Trophoblast cell (in vitro differentiated cells and primary cell): ENCODE data around the gene LEMD2.

ENCODE experiments used
- DNase-seq, 2 donors: peaks; one replicate each; pipeline ENCODE4 v3.0.0-alpha.2; 2016
- H2AFZ ChIP-seq: 2 replicates; pipeline ENCODE4 v1.6.1; 2013; ENCODE audit warnings: low read length, moderate library complexity, mild to moderate bottlenecking; ENCODE audit not compliant: insufficient read depth, poor library complexity
- H2AK5ac ChIP-seq: 2 replicates; pipeline ENCODE4 v1.6.1; 2013; ENCODE audit warnings: mild to moderate bottlenecking, low read length
- H2BK120ac ChIP-seq: 2 replicates; pipeline ENCODE4 v1.6.1; 2013; ENCODE audit warnings: low read length, mild to moderate bottlenecking, moderate library complexity; ENCODE audit not compliant: insufficient read depth, poor library complexity
- H2BK12ac ChIP-seq: 2 replicates; pipeline ENCODE4 v1.6.1; 2013; ENCODE audit warnings: mild to moderate bottlenecking, low read length, moderate library complexity
- H2BK5ac ChIP-seq: 2 replicates; pipeline ENCODE4 v1.6.1; 2013; ENCODE audit warnings: low read length, low read depth, moderate library complexity, mild to moderate bottlenecking; ENCODE audit not compliant: poor library complexity
- H3K14ac ChIP-seq: 2 replicates; pipeline ENCODE4 v1.6.1; 2013; ENCODE audit warnings: mild to moderate bottlenecking, low read length
- H3K18ac ChIP-seq: 2 replicates; pipeline ENCODE4 v1.6.1; 2013; ENCODE audit warnings: mild to moderate bottlenecking, low read length
- H3K23ac ChIP-seq: 2 replicates; pipeline ENCODE4 v1.6.1; 2013; ENCODE audit warnings: low read length
- H3K27ac ChIP-seq: 2 replicates; pipeline ENCODE4 v1.5.1; 2013; ENCODE audit warnings: low read depth, mild to moderate bottlenecking, inconsistent platforms, low read length, moderate library complexity
- H3K27me3 ChIP-seq: 2 replicates; pipeline ENCODE4 v1.6.1; 2013; ENCODE audit warnings: inconsistent platforms, mild to moderate bottlenecking, low read length, moderate library complexity; ENCODE audit not compliant: insufficient read depth
- H3K36me3 ChIP-seq, 2 experiments: 1 replicate in 1 of 2; 2 replicates in 1 of 2; pipeline ENCODE4 v1.6.1; 2013; ENCODE audit warnings: low read length in 2 of 2, mild to moderate bottlenecking in 2 of 2, moderate library complexity in 1 of 2; ENCODE audit not compliant: insufficient read depth in 2 of 2, control insufficient read depth in 1 of 2
- H3K4ac ChIP-seq: 2 replicates; pipeline ENCODE4 v1.6.1; 2013; ENCODE audit warnings: low read depth, mild to moderate bottlenecking, low read length, moderate library complexity
- H3K4me1 ChIP-seq, 2 experiments: 1 replicate in 1 of 2; 2 replicates in 1 of 2; pipeline ENCODE4 v1.6.1; 2013; ENCODE audit warnings: low read length in 2 of 2, mild to moderate bottlenecking in 2 of 2, moderate library complexity in 1 of 2; ENCODE audit not compliant: insufficient read depth in 2 of 2, control insufficient read depth in 1 of 2
- H3K4me2 ChIP-seq: 2 replicates; pipeline ENCODE4 v1.6.1; 2013; ENCODE audit warnings: inconsistent platforms, mild to moderate bottlenecking, low read length, moderate library complexity
- H3K4me3 ChIP-seq: 2 replicates; pipeline ENCODE4 v1.5.1; 2013; ENCODE audit warnings: mild to moderate bottlenecking, low read depth, low read length, inconsistent platforms
- H3K79me1 ChIP-seq: one replicate; pipeline ENCODE4 v1.6.1; 2013; ENCODE audit warnings: low read length
- H3K79me2 ChIP-seq: 2 replicates; pipeline ENCODE4 v1.6.1; 2013; ENCODE audit warnings: low read length, mild to moderate bottlenecking; ENCODE audit not compliant: control insufficient read depth, insufficient read depth, poor library complexity
- H3K9ac ChIP-seq: 2 replicates; pipeline ENCODE4 v1.6.1; 2013; ENCODE audit warnings: mild to moderate bottlenecking, low read length
- H3K9me3 ChIP-seq: 2 replicates; pipeline ENCODE4 v1.6.1; 2013; ENCODE audit warnings: low read depth, mild to moderate bottlenecking, control low read depth, inconsistent platforms, low read length; ENCODE audit not compliant: insufficient read depth
- H4K12ac ChIP-seq: 2 replicates; pipeline ENCODE4 v1.6.1; 2013; ENCODE audit warnings: low read depth, mild to moderate bottlenecking, low read length, moderate library complexity
- H4K8ac ChIP-seq: 2 replicates; pipeline ENCODE4 v1.6.1; 2013; ENCODE audit warnings: low read depth, mild to moderate bottlenecking, low read length, moderate library complexity
- H4K91ac ChIP-seq: one replicate; pipeline ENCODE4 v1.6.1; 2013; ENCODE audit warnings: low read depth, mild to moderate bottlenecking, low read length, moderate library complexity
- WGBS: extraction: QIAGEN DNeasy Blood & Tissue Kit; methylation state at CpG from one replicate; pipeline ENCODE4 v1.1.7; 2013; ENCODE audit warnings: missing lambda C conversion rate; ENCODE audit not compliant: insufficient read length, insufficient coverage; ENCODE audit errors: extremely low coverage; 5-methylcytosine and 5-hydroxymethylcytosine counted together

Gene LEMD2

GRCh38 chr6:33807606-33808005 is 18.7 kb upstream of the LEMD2 start:
- H3K4me2 ChIP-seq, result no peak overlapping the region
- no peak overlapping the region for H3K4ac ChIP-seq
- DNase-seq, result no peak
- H2AK5ac ChIP-seq, result no peak overlapping the region
- no peak overlapping the region for H4K91ac ChIP-seq
- H3K27me3 ChIP-seq, result no peaks in the 10 kb centered on the region
- H2BK5ac ChIP-seq, result no peak overlapping the region
- H3K36me3 ChIP-seq, result no peaks in the 10 kb centered on the region
- no peak overlapping the region for H3K9ac ChIP-seq
- no CpG with 5 or more reads among the region's 6 CpGs for WGBS
- no peak overlapping the region for H3K4me3 ChIP-seq
- no peaks in the 10 kb centered on the region for H3K79me2 ChIP-seq
- no peak overlapping the region for H4K12ac ChIP-seq
- H3K23ac ChIP-seq, result no peak overlapping the region
- no peaks in the 10 kb centered on the region for H3K9me3 ChIP-seq
- H2BK12ac ChIP-seq, result no peak overlapping the region
- H2AFZ ChIP-seq, result no peak overlapping the region
- H2BK120ac ChIP-seq, result no peak overlapping the region
- H4K8ac ChIP-seq, result no peak overlapping the region
- no peak overlapping the region for H3K14ac ChIP-seq
- no peak overlapping the region for H3K27ac ChIP-seq
- H3K79me1 ChIP-seq, result no peaks in the 10 kb centered on the region
- H3K4me1 ChIP-seq, result no peaks in the 10 kb centered on the region
- H3K18ac ChIP-seq, result no peak overlapping the region

GRCh38 chr6:33806841-33807240 is 17.9 kb upstream of the LEMD2 start:
- H4K91ac ChIP-seq, result no peak overlapping the region
- no peaks in the 10 kb centered on the region for H3K9me3 ChIP-seq
- H3K36me3 ChIP-seq, result no peaks in the 10 kb centered on the region
- no peak for DNase-seq
- no peak overlapping the region for H3K14ac ChIP-seq
- no peak overlapping the region for H3K4me2 ChIP-seq
- H4K8ac ChIP-seq, result no peak overlapping the region
- H2AFZ ChIP-seq, result no peak overlapping the region
- H3K27ac ChIP-seq, result no peak overlapping the region
- no peaks in the 10 kb centered on the region for H3K79me2 ChIP-seq
- no peak overlapping the region for H2AK5ac ChIP-seq
- no peak overlapping the region for H2BK5ac ChIP-seq
- peaks cover 2 to 3% of the 10 kb centered on the region in 2 experiments for H3K4me1 ChIP-seq
- H3K79me1 ChIP-seq, result no peaks in the 10 kb centered on the region
- no peak overlapping the region for H3K18ac ChIP-seq
- no peak overlapping the region for H3K4ac ChIP-seq
- H3K4me3 ChIP-seq, result no peak overlapping the region
- no peak overlapping the region for H3K23ac ChIP-seq
- no peaks in the 10 kb centered on the region for H3K27me3 ChIP-seq
- no peak overlapping the region for H2BK120ac ChIP-seq
- H4K12ac ChIP-seq, result no peak overlapping the region
- no CpG with 5 or more reads among the region's 9 CpGs for WGBS
- no peak overlapping the region for H2BK12ac ChIP-seq
- no peak overlapping the region for H3K9ac ChIP-seq

DNA sequence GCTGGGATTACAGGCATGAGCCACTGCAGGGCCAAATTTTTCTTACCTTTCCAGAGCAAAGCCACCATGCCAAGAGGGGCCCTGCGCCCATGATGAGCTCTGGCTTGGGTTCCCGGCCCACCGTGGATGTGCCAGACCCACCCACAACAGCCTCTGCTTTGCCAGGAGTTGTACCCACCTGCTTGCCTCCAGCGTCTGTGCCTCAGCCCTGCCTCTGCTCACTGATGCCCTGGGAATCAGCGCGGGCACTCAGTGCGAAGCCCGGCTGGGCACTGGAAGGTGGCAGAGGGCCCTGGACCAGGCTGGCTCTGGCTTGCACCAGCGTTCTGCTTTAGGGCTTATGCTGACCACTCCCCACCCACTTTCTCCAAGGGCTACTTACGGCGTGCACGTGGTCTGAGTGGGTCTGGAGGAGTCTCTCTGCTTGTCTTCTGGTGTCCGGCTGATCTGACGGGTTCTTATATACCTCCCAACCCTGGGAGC is 14.7 kb upstream of the LEMD2 start, which contains the start of gene MLN:
Gene MLN, minus strand, starts transcription at position 433 of the 483 bp plus-strand sequence. CDS start 2,840 bp downstream, outside the sequence.
- no peak within 1 kb of the TSS for H2AFZ ChIP-seq
- H4K8ac ChIP-seq, result no peak within 1 kb of the TSS
- no CpG with 5 or more reads among the region's 14 CpGs for WGBS
- no peaks in the 10 kb centered on the region for H3K27me3 ChIP-seq
- no peak within 1 kb of the TSS for H2AK5ac ChIP-seq
- no peak within 1 kb of the TSS for H3K4me2 ChIP-seq
- H3K79me2 ChIP-seq, result no peaks in the 10 kb centered on the region
- no peak within 1 kb of the TSS for H3K14ac ChIP-seq
- H3K4me3 ChIP-seq, result no peak within 1 kb of the TSS
- no peak within 1 kb of the TSS for H2BK120ac ChIP-seq
- H4K12ac ChIP-seq, result no peak within 1 kb of the TSS
- no peaks in the 10 kb centered on the region for H3K36me3 ChIP-seq
- H3K9me3 ChIP-seq, result no peaks in the 10 kb centered on the region
- no peak within 1 kb of the TSS for H3K18ac ChIP-seq
- no peak within 1 kb of the TSS for H3K27ac ChIP-seq
- DNase-seq, result no peak
- H3K79me1 ChIP-seq, result no peaks in the 10 kb centered on the region
- no peak within 1 kb of the TSS for H2BK5ac ChIP-seq
- no peak within 1 kb of the TSS for H3K9ac ChIP-seq
- no peak within 1 kb of the TSS for H4K91ac ChIP-seq
- no peak within 1 kb of the TSS for H3K4ac ChIP-seq
- no peak within 1 kb of the TSS for H3K23ac ChIP-seq
- H3K4me1 ChIP-seq, result peaks cover 3 to 4% of the 10 kb centered on the region in 2 experiments
- no peak within 1 kb of the TSS for H2BK12ac ChIP-seq

- Histone ChIP-seq H4K12ac (no peak overlapping the region), H2AFZ (no peak overlapping the region), H3K9me3 (no peaks in the 10 kb centered on the region), H3K23ac (no peak overlapping the region), H4K8ac (no peak overlapping the region), H4K91ac (no peak overlapping the region), H3K36me3 (no peaks in the 10 kb centered on the region), H3K9ac (no peak overlapping the region), H3K79me1 (no peaks in the 10 kb centered on the region), H3K27me3 (no peaks in the 10 kb centered on the region), H2BK5ac (no peak overlapping the region), H3K18ac (no peak overlapping the region), H3K4me2 (no peak overlapping the region), H3K79me2 (no peaks in the 10 kb centered on the region), H2AK5ac (no peak overlapping the region), H3K14ac (no peak overlapping the region), H2BK120ac (no peak overlapping the region), H3K4me3 (peak overlapping the region; percentile 33), H2BK12ac (no peak overlapping the region), H3K4ac (no peak overlapping the region), H3K4me1 (peaks cover 3 to 4% of the 10 kb centered on the region in 2 experiments), H3K27ac (no peak overlapping the region)
- WGBS, result no CpG with 5 or more reads among the region's 14 CpGs
- DNase-seq, result no peak
Observed at GRCh38 chr6:33802186-33802958, 13.4 kb upstream of the LEMD2 start.
